SU-DHL-6 (cell line): ENCODE data around the gene ANKRD34A.

ENCODE experiments used
- H2AFZ ChIP-seq: fragments of 200-600 bp; sonication (generic); 2 replicates; pipeline ENCODE4 v1.6.1; 2014; ENCODE audit warnings: low read depth, mild to moderate bottlenecking, moderate library complexity, mixed read lengths, antibody characterized with exemption, low read length; ENCODE audit not compliant: severe bottlenecking
- H3F3A ChIP-seq: fragments of 200-600 bp; shearing (Covaris generic); 2 replicates; pipeline ENCODE4 v1.6.0; 2016; ENCODE audit warnings: antibody characterized with exemption, mild to moderate bottlenecking; ENCODE audit not compliant: insufficient read depth
- H3K27ac ChIP-seq: fragments of 200-600 bp; sonication (generic); 2 replicates; pipeline ENCODE4 v1.5.1; 2016; ENCODE audit warnings: low read depth, mild to moderate bottlenecking, low read length, moderate library complexity, mixed read lengths
- H3K27me3 ChIP-seq: fragments of 200-600 bp; sonication (generic), shearing (Covaris generic); 2 replicates; pipeline ENCODE4 v1.6.0; 2014; ENCODE audit warnings: mild to moderate bottlenecking, low read length
- H3K36me3 ChIP-seq: fragments of 200-600 bp; sonication (generic); 2 replicates; pipeline ENCODE4 v1.6.1; 2014; ENCODE audit warnings: mild to moderate bottlenecking, low read length, mixed read lengths
- H3K4me2 ChIP-seq: fragments of 300-600, 200-600 bp; shearing (Covaris generic), sonication (generic); 2 replicates; pipeline ENCODE4 v1.6.0; 2014; ENCODE audit warnings: low read length, low read depth, mild to moderate bottlenecking; ENCODE audit not compliant: poor library complexity, severe bottlenecking
- H3K4me3 ChIP-seq: fragments of 200-600 bp; sonication (generic); 2 replicates; pipeline ENCODE4 v1.5.1; 2014; ENCODE audit warnings: antibody characterized with exemption, low read length, mild to moderate bottlenecking, mixed read lengths; ENCODE audit not compliant: insufficient read depth, poor library complexity, severe bottlenecking
- H3K79me2 ChIP-seq: fragments of 200-600 bp; sonication (generic); 2 replicates; pipeline ENCODE4 v1.6.1; 2014; ENCODE audit warnings: mild to moderate bottlenecking, low read length, moderate library complexity; ENCODE audit not compliant: insufficient read depth
- H3K9ac ChIP-seq: fragments of 200-600 bp; sonication (generic); 2 replicates; pipeline ENCODE4 v1.7.0; 2014; ENCODE audit warnings: mild to moderate bottlenecking, low read length
- H3K9me2 ChIP-seq: fragments of 200-600 bp; sonication (generic); replicated peaks from 2 replicates; pipeline ENCODE4 v1.6.1; 2014; ENCODE audit warnings: low read length; ENCODE audit not compliant: insufficient read depth
- H3K9me3 ChIP-seq: fragments of 200-600 bp; sonication (generic); 2 replicates; pipeline ENCODE4 v1.6.1; 2014; ENCODE audit warnings: low read length, mixed read lengths; ENCODE audit not compliant: insufficient read depth
- H4K20me1 ChIP-seq: fragments of 200-600 bp; sonication (generic); 2 replicates; pipeline ENCODE4 v1.6.1; 2014; ENCODE audit warnings: low read depth, mild to moderate bottlenecking, antibody characterized with exemption, low read length, moderate library complexity, mixed read lengths
- EZH2phosphoT487 ChIP-seq: fragments of 200-600 bp; sonication (generic), shearing (Covaris generic); conservative IDR thresholded peaks from 2 replicates; pipeline ENCODE4 v1.6.1; 2018; ENCODE audit warnings: mild to moderate bottlenecking, antibody characterized with exemption, low read length, moderate library complexity, mixed read lengths
- TF ChIP-seq, protein P1 (sequence below): fragments of 200-600 bp; sonication (generic); IDR thresholded peaks from one replicate; pipeline ENCODE4 v1.5.1; 2017; ENCODE audit warnings: antibody characterized with exemption, mild to moderate bottlenecking, low read length, moderate library complexity; ENCODE audit not compliant: insufficient read depth, poor library complexity, severe bottlenecking

ANKRD34A gene

GRCh38 chr1:145992502-145992936, 28.1 kb upstream of the ANKRD34A start:
- Histone ChIP-seq H3K36me3 (peaks cover 26% of the 10 kb centered on the region), H3F3A (peaks cover 51% of the 10 kb centered on the region), H3K4me2 (no peak overlapping the region), H4K20me1 (peaks cover 5% of the 10 kb centered on the region; the same call in 1 of the 2 replicates), H2AFZ (no peak overlapping the region), H3K27me3 (no peaks in the 10 kb centered on the region), H3K9ac (no peak overlapping the region), H3K9me2 (no peaks in the 10 kb centered on the region), H3K9me3 (no peaks in the 10 kb centered on the region), H3K79me2 (peaks cover 14% of the 10 kb centered on the region), H3K4me3 (no peak overlapping the region), H3K27ac (no peak overlapping the region)
- no peak for TF ChIP-seq EZH2phosphoT487
- TF ChIP-seq, protein P1, sequence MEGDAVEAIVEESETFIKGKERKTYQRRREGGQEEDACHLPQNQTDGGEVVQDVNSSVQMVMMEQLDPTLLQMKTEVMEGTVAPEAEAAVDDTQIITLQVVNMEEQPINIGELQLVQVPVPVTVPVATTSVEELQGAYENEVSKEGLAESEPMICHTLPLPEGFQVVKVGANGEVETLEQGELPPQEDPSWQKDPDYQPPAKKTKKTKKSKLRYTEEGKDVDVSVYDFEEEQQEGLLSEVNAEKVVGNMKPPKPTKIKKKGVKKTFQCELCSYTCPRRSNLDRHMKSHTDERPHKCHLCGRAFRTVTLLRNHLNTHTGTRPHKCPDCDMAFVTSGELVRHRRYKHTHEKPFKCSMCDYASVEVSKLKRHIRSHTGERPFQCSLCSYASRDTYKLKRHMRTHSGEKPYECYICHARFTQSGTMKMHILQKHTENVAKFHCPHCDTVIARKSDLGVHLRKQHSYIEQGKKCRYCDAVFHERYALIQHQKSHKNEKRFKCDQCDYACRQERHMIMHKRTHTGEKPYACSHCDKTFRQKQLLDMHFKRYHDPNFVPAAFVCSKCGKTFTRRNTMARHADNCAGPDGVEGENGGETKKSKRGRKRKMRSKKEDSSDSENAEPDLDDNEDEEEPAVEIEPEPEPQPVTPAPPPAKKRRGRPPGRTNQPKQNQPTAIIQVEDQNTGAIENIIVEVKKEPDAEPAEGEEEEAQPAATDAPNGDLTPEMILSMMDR: no peak

DNA sequence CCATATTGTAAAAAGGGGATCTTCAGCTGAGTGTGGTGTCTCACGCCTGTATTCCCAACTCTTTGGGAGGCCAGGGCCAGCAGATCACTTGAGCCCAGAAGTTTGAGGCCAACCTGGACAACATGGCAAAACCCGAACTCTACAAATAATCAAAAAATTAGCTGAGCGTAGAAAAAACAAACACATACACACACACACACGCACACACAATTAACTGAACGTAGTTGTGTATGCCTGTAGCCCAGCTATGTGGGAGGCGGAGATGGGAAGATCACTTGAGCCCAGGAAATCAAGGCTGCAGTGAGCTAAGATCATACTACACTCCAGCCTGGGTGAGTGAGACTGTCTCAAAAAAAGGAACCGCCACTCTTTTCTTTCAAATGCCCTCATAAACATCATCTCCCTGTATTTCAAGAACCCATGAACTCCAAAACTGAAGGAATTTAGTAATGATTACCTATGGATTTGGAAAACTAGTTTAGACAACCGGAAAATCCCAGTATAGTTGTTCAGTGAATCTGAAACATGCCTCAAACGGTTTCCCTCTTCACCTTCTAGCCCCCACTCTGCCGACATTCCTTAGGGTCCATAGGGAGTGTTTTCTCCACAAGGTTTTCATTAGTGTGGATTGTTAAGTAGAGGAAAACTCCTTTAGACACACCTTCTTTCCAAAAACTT, 27.5 kb upstream of the ANKRD34A start:
- no peaks in the 10 kb centered on the region for H3K9me3 ChIP-seq
- H3K9me2 ChIP-seq: no peaks in the 10 kb centered on the region
- H3K4me2 ChIP-seq: no peak overlapping the region
- H3K9ac ChIP-seq: no peak overlapping the region
- peaks cover 49% of the 10 kb centered on the region for H3F3A ChIP-seq
- peaks cover 14% of the 10 kb centered on the region for H3K79me2 ChIP-seq
- no peak overlapping the region for H3K27ac ChIP-seq
- no peak overlapping the region for H2AFZ ChIP-seq
- H3K4me3 ChIP-seq: no peak overlapping the region
- no peaks in the 10 kb centered on the region for H3K27me3 ChIP-seq
- H3K36me3 ChIP-seq: peaks cover 26% of the 10 kb centered on the region
- TF ChIP-seq, protein P1: no peak
- no peak for TF ChIP-seq EZH2phosphoT487
- H4K20me1 ChIP-seq: peaks cover 5% of the 10 kb centered on the region; the same call in 1 of the 2 replicates

- peaks cover 4% of the 10 kb centered on the region; the same call in 1 of the 2 replicates for H3K79me2 ChIP-seq
- no peak overlapping the region for H3K9ac ChIP-seq
- no peak overlapping the region for H3K4me3 ChIP-seq
- no peak overlapping the region for H3K4me2 ChIP-seq
- H3K9me3 ChIP-seq: no peaks in the 10 kb centered on the region
- H3F3A ChIP-seq: peaks cover 39% of the 10 kb centered on the region
- no peak overlapping the region for H3K27ac ChIP-seq
- no peaks in the 10 kb centered on the region for H3K27me3 ChIP-seq
- H3K9me2 ChIP-seq: no peaks in the 10 kb centered on the region
- no peak overlapping the region for H2AFZ ChIP-seq
- H3K36me3 ChIP-seq: peaks cover 22% of the 10 kb centered on the region
- TF ChIP-seq, protein P1: no peak
- TF ChIP-seq EZH2phosphoT487: no peak
- peaks cover 5% of the 10 kb centered on the region; the same call in 1 of the 2 replicates for H4K20me1 ChIP-seq
Measured at GRCh38 chr1:145990249-145990855, 26.0 kb upstream of the ANKRD34A start.
